Fibroblast of skin of back (primary cell): Measurements from ENCODE around the gene KRTAP3-1. TPM values are rescaled to one million over a fixed set of nuclear protein-coding genes. Genes with fewer than 3 reads are reported as not detected.
A peak's percentile ranks its signal among the peaks of the same experiment; 100 is the strongest.
"Not testable (repeated sequence)": the region's sequence is repeated elsewhere in the genome, so short reads cannot be mapped to it uniquely, and the experiment has no call there.

Experiments
- DNase-seq: peaks from one replicate; pipeline ENCODE4 v3.0.0-alpha.2; 2013
- polyA plus RNA-seq, 2 experiments: library from polyadenylated mRNA; unstranded; fragments of 120-200 nt; gene quantifications; one replicate each; pipeline ENCODE4 v1.2.1, GENCODE V29; 2013; ENCODE audit not compliant: insufficient read length in 2 of 2

The KRTAP3-1 gene
- not detected for polyA plus RNA-seq (2013, experiment 1 of 2; ENCODE audit: insufficient read length)
- polyA plus RNA-seq (2013, experiment 2 of 2; ENCODE audit: insufficient read length): not detected

GRCh38 chr17:41008811-41009210 is at the start of gene KRTAP3-1:
Gene KRTAP3-1, minus strand, starts transcription at chr17:41009128. Its CDS starts 54 bp downstream, at chr17:41009074.
- DNase-seq: no peak

GRCh38 chr17:41057547-41057946 is 48.6 kb upstream of the KRTAP3-1 start:
- no peak for DNase-seq

- DNase-seq: not testable (repeated sequence)
Measured at GRCh38 chr17:41055130-41055529, 46.2 kb upstream of the KRTAP3-1 start, which contains the start of gene KRTAP2-2. Gene KRTAP2-2, minus strand, starts transcription at chr17:41055230. Its CDS starts 19 bp downstream, at chr17:41055211.

GRCh38 chr17:41054556-41054955 is 45.6 kb upstream of the KRTAP3-1 start:
- DNase-seq: not testable (repeated sequence)

GRCh38 chr17:41054025-41054424 is 45.1 kb upstream of the KRTAP3-1 start:
- no peak for DNase-seq

GRCh38 chr17:41052566-41052965 is 43.6 kb upstream of the KRTAP3-1 start:
- DNase-seq: peak; percentile 52

GRCh38 chr17:41049110-41049509 is 40.2 kb upstream of the KRTAP3-1 start:
- peak; percentile 92 for DNase-seq

- DNase-seq: peak; percentile 91
Measured at GRCh38 chr17:41048441-41048840, 39.5 kb upstream of the KRTAP3-1 start.

GRCh38 chr17:41046735-41047465 is 38.0 kb upstream of the KRTAP3-1 start, which contains the start of gene KRTAP2-1:
Gene KRTAP2-1, minus strand, starts transcription at chr17:41047316. Its CDS starts 49 bp downstream, at chr17:41047267.
- DNase-seq: not testable (repeated sequence)

GRCh38 chr17:41042953-41043352 is 34.0 kb upstream of the KRTAP3-1 start:
- no peak for DNase-seq

GRCh38 chr17:41040783-41041571 is 32.0 kb upstream of the KRTAP3-1 start, which contains the start of gene KRTAP1-1:
Gene KRTAP1-1, minus strand, starts transcription at chr17:41041450. Its CDS starts 53 bp downstream, at chr17:41041397.
- DNase-seq: peak; percentile 31

GRCh38 chr17:41037853-41038350 is 29.0 kb upstream of the KRTAP3-1 start:
- DNase-seq: no peak

GRCh38 chr17:41034346-41034935 is 25.5 kb upstream of the KRTAP3-1 start, which contains the start of gene KRTAP1-3:
Gene KRTAP1-3, minus strand, starts transcription at chr17:41034874. Its CDS starts 53 bp downstream, at chr17:41034821.
- DNase-seq: not testable (repeated sequence)

- no peak for DNase-seq
Measured at GRCh38 chr17:41029633-41030245, 20.8 kb upstream of the KRTAP3-1 start, which contains the start of gene KRTAP1-4. Gene KRTAP1-4, minus strand, starts transcription at chr17:41030195. Its CDS starts 117 bp downstream, at chr17:41030078.

GRCh38 chr17:41026715-41027471 is 18.0 kb upstream of the KRTAP3-1 start, which contains the start of gene KRTAP1-5:
Gene KRTAP1-5, minus strand, starts transcription at chr17:41027208. Its CDS starts 53 bp downstream, at chr17:41027155.
- peak; percentile 80 for DNase-seq

- DNase-seq: peak; percentile 71
Measured at GRCh38 chr17:41024697-41025096, 15.8 kb upstream of the KRTAP3-1 start.

- no peak for DNase-seq
Measured at GRCh38 chr17:41020336-41020735, 11.4 kb upstream of the KRTAP3-1 start.

- no peak for DNase-seq
Measured at GRCh38 chr17:41019415-41019814, 10.5 kb upstream of the KRTAP3-1 start.

- no peak for DNase-seq
Measured at GRCh38 chr17:41018541-41018940, 9.6 kb upstream of the KRTAP3-1 start.

- no peak for DNase-seq
Measured at GRCh38 chr17:41016578-41017215, 7.8 kb upstream of the KRTAP3-1 start.
